Kidney tubule cell (primary cell): Measurements from ENCODE around the gene PSMB4.
"Not testable (repeated sequence)": the region's sequence is repeated elsewhere in the genome, so short reads cannot be mapped to it uniquely, and the experiment has no call there.

Experiments used
- DNase-seq: peaks from one replicate; pipeline ENCODE4 v3.0.0-alpha.2; 2018; ENCODE audit warnings: low spot score

The PSMB4 gene

DNA sequence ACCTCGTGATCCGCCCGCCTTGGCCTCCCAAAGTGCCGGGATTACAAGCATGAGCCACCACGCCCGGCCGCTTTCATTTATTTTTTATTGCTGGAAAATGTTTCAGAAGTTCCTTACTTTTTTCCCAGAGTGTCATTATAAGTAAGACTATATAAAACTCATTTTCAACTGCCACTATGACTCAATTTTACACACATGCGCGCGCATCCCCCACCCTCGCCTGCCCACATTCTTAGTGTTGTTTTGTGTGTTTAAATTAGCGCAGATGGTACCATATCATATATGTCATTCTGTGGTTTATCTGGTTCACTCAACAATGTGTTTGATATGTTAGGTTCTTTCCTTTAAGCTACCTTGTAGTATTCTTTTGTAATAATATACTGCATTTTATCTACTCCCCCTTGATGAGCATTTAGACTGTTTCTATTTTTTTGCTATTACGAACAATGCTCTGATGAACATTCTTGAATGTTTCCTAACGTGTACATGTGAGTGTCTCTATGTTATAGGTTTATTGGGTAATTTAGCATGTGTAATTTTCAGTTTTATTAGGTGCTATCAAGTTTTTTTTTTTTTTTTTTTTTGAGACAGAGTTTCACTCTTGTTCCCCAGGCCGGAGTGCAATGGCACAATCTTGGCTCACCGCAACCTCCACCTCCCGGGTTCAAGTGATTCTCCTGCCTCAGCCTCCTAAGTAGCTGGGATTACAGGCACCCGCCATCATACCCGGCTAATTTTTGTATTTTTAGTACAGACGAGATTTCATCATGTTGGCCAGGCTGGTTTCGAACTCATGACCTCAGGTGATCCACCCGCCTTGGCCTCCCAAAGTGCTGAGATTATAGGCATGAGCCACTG is 8.9 kb upstream of the PSMB4 start:
- DNase-seq: not testable (repeated sequence)

DNA sequence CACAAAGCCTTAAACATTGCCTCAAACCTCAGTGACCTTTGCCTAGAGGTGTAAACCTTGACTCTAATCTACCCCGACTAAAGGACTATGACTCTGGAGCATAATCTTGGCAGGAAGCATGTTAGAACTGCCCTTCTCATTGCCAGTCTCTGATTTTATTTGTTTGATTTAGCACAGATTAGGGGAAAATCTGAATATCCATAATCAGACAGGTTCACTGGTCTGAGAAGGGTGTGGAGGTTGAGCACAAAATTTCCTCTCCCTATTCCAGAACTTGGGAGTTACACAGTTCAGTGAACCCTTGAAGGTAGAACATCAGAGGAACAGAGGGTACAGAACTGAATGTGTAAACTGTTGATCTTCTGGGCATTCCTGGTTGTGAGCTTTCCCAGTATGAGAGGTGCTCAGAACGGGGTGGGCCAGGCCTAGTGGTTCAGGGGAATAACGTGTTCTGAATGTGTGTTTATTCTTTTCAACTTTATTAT is 8.3 kb upstream of the PSMB4 start:
- no peak for DNase-seq

DNA sequence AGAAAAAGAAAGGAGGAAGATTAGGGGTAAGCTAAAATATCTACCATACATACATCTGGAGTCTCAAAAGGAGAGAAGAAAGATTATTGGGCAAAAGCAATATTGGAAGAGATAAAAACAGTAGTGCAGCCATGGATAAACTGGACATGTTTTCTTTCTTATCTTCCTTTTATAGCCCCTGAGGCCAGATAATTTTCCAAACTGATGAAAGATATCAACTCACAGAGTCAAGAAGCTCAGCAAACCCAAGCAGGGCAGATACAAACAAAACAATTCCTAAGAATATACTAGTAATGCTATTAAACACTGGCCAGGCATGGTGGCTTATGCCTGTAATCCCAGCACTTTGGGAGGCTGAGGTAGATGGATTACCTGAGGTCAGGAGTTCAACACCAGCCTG is 5.8 kb upstream of the PSMB4 start:
- no peak for DNase-seq

DNA sequence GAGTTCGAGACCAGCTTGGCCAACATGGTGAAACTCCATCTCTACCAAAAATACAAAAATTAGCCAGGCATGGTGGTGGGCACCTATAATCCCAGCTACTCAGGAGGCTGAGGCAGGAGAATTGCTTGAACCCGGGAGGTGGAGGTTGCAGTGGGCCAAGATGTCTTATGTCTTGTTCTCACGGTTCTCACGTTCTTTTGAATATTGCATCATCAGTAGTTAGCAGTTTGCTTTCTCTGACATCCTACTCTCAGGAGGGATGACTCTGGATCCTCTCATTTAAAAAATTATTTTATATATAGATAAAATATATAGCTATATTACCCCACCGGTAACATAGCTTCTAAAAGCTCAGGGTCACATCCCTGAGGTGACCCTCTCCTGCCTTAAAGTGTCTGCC is 3.1 kb upstream of the PSMB4 start:
- not testable (repeated sequence) for DNase-seq

DNA sequence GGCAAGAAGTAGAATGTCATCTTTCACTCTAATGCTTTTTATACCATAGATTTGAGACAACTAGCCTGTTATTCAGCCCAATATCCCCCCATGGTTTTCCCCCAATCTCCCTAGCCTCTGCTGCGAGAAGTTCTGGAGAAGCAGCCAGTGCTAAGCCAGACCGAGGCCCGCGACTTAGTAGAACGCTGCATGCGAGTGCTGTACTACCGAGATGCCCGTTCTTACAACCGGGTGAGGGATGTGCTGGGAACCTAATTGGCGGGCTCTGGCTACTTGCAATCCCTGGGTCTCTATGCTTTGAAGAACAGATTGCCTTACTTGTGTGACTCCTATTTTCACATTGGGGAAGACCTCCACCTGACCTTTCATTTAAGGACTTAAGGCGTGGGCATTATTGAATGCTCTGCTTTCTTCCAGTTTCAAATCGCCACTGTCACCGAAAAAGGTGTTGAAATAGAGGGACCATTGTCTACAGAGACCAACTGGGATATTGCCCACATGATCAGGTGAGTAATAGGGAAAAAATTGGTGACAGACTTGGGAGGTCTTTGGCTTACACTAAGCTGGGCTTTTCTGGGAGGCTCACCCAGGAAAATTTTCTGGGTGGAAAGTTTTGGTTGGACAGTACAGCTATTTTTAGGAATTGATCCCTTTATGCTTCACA is 1.9 kb downstream of the PSMB4 start:
- DNase-seq: peak; percentile 41

DNA sequence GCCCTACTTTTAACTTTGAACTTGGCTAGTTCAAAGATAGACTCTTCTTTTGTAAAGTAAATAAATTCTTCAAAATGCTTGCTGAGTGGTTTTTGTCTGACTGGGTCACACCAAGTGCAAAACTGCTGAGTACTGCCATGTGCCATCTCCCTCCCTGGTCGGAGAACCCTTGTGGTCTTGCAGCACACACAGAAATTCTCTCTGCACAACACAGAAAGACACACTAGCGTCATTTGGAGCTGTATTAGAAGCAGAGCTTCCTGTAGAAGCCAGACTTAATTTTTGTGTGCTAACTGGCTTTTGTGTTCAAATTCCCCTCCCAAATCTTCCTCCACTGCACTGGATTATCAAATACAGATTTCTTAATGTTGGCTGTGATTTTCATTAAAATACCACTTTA is 2.5 kb downstream of the PSMB4 start:
- DNase-seq: no peak

DNA sequence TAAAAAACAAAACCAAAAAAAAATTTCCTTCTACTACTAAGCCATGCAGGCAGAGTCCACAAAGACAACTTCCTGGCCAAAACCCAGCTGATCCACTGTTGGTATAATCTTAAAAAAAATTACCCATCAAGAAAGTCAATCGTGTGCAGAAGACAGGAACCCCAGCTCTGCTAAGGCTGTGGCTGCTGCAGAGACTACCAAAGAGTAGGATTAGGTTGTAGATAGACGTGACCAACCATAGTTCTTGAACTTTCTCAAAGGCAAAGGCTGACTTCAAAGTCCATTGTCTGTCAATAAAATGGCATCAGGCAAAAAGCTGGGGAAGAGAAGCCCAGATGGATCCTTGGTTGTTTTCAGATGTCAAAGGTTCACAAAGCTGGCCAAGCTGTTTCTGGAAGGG is 3.4 kb downstream of the PSMB4 start:
- no peak for DNase-seq

DNA sequence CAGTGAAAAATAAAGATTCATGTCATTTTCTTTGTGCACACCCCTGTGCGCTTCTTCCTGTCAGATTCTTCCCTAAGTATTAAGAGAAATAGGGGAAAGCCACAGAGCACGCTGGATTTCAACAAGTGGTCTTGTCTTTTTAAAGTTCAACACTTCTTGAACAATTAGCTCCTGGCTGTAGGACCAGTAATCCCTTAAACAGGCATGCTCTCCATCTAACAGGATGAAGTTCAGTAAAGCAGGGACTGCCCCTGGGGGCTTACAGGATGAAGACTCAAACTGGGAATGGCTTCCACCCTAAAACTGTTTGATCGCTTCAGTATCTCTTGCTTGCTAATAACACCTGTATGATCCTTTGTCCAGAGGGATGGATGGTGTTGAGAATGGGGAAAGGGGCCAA is 4.2 kb downstream of the PSMB4 start:
- DNase-seq: no peak

DNA sequence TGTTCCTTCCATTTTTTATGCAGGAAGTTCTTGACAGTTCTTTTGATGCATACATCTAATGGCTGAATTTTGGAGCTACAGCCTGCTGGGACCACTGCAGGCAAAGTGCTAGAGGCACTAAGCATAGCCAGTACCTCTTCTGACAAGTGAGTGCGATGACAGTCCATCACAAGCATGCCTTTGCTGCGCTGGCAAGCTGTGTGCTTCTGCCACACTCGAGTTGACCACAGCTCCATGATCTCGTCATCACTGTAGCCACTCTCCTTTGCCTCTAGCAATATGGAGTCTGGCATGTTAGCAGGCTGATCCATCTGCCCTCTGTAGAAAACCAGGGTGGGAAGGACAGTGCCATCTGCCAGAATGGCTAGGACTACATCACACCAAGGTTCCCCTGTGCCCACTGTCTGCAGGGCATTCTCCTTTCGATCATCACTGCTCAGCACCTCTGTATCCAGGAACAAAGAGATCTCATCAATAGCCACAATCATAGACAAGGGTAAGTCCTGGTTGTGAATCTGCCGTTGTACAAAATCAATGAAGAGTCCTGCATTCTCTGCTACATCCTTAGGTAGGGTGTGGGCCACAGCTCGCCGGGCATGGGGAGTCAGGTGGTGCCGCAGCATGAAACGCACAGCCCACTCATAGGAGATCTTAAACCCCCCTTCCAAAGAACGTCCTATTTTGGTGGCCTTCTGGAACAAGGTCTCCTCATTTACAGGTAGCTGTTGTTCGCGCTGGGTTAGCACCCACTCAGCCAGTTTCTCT is 6.0 kb downstream of the PSMB4 start:
- DNase-seq: no peak

DNA sequence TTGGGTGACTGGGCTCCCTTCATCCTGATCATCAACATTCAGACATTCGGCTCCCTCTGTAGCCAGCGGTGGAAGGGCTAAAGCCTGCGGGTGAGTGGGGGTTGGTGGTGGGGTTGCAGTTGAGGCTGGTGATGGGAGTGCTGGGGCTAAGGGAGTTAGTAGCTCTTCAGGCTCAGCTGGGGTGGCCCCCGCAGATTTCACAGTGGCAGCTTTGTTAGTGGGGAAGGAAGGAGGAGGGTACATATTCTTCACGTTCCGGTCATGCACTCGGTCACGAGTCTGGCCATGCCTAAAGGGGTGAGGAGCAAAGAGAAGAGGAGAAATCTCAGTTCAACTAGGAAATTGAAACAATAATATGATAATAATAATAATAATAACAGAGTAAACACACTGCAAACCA is 6.8 kb downstream of the PSMB4 start:
- no peak for DNase-seq

DNA sequence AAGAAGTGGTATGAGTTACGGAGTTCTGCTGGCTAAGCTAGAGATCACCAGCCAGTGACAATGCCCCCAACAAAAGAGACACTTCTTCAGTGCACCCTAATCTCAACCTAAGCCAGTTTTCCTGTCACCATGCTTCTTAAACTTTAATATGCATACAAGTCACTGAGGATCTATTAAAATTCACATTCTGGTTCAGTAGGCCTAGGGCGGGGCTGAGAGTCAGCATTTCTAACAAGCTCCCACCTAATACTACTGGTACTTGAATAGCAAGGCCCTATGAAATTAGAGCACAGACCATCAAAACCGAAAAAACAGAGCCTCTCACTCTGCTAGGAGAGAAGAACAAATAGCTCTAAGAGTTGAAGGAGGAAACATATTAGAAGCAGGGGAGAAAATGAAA is 7.9 kb downstream of the PSMB4 start:
- DNase-seq: no peak

DNA sequence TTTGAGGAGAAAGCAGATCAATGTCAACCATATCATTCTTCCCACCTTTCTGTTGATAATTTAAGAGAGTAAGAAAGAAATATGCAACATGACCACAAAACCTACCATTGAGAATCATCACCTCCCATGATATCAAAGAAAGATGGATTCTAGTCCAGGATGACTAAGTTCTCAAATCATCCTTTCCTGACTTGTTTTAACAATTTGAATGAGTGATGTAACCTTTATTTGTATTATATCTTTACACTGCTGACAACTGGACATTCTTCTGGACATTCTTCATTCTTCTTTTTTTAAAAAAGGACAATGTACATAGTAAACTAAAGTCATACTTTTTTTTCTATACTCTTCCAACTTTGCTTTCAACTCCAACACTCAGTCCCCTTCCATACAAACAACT is 9.5 kb downstream of the PSMB4 start:
- DNase-seq: no peak

DNA sequence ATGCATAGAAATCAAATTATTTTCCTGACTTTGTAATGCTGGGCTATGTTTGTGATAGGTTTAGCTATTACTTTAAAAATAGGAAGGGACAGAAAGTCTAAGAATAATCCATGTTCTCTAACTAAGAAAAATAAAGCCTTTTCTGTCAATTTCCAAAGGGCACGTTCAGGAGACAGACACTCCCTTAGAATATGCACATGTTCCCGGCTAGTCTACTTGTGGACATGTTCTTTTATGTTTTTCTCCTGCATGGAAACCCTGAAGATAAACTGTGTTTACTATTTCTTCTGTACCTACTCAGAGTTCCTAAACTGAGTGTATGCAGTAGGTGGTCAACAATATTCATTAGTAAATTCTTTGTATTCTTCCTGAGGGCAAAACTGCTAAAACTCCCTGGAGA is 12.5 kb downstream of the PSMB4 start:
- no peak for DNase-seq

DNA sequence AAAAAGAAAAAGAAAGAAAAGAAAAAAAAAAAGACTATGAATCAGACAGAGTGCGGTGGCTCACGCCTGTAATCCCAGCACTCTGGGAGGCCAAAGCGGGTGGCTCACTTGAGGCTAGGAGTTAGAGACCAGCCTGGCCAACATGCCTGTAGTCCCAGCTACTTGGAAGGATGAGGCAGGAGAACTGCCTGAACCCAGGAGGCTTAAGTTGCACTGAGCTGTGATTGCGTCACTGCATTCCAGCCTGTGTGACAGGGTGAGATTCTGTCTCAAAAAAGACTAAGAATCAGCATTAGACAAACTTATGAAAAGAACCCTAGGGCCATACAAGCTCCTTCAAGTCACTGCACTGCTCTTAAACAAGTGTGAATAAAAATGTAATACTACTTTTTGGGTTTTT is 16.9 kb downstream of the PSMB4 start:
- DNase-seq: peak; percentile 7

DNA sequence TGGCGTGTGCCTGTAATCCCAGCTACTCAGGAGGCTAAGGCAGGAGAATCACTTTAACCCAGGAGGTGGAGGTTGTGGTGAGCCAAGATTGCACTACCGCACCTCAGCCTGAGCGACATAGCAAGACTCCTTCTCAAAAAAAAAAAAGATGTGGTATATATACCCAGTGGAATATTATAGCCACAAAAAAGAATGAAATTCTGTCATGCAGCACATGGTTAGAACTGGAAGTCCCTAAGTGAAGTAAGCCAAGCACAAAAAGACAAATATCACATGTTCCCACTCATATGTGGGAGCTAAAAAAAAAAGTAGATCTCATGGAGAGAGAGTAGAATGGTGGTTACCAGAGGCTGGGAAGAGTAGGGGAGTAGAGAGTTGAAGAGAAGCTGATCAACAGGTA is 18.7 kb downstream of the PSMB4 start:
- DNase-seq: no peak

DNA sequence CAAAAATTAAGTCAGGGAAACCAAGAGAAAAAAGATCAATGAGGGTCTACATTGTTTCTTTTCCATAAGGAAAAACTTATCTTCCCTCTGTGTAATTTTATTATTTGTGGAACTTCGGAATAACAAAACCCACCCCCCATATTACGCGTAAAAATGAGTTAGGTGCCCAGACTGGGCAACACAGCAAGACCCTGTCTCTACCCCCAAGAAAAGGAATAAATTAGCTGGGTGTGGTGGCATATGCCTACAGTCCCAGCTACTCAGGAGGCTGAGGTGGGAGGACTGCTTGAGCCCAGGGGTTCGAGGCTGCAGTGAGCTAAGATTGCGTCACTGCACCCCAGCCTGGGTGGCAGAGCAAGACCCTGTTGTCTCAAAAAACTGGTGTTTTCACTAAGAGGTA is 20.4 kb downstream of the PSMB4 start:
- DNase-seq: no peak

DNA sequence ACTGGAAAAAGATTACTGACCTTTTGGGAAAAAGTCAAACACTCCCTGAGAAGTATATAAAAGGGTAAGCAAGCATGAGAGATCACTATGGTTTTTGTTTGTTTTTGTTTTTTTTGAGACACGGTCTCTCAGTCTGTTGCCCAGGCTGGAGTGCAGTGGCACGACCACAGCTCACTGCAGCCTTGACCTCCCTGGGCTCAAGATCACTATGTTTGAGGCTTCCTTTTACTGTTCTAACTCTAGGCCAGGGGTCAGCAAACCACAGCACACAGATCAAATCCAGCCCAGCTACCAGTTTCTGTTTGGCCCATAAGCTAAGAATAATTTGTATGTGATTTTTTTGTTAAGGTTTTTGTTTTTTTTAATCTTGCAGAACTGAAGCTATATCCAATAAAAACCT is 25.7 kb downstream of the PSMB4 start:
- DNase-seq: no peak

DNA sequence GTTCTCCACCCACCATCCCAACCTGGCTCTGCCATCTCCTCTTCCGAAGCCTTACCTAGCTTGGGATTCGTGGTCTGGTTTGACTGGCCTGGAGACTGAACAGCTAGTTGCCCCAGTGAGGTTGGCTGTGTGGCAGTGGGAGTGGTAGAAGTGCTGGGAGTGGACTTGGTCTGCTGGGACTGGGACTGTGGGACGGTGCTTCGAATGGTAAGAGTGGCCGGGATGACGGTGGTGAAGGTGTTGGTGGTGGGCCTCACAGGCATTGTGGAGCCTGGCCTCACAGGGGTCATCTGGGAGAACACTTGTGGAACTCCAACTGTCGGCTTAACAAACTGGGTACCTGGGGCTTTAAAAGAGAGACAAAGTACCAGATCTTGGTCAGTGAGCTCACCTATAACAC is 28.7 kb downstream of the PSMB4 start:
- DNase-seq: no peak

DNA sequence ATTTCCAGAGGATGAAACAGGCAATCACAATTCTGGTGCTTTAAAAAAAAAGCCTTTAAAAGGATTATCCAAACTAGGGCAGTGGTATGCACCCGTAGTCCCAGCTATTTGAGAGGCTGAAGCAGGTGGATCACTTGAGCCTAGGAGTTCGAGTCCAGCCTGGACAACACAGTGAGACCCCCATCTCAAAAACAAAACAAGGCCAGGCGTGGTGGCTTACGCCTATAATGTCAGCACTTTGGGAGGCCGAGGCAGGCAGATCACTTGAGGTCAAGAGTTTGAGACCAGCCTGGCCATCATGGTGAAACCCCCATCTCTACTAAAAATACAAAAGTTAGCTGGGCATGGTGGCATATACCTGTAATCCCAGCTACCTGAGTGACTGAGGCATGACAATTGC is 34.5 kb downstream of the PSMB4 start:
- not testable (repeated sequence) for DNase-seq

DNA sequence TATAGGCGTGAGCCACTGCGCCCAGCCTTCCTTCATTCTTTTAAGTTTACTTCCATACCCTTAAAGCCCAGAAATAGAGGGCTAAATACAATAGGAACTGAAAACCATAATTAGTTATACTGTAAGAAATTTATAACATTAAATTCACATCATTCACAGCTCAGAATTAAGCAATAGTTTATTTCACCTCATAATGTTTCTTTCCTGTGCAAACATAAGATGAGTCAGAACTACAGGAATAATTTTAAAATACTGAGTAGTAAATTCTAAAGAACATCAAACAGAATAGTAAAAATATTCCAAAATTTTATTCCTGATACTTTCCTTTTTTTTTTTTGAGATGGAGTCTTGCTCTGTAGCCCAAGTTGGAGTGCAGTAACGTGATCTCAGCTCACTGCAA is 35.8 kb downstream of the PSMB4 start:
- DNase-seq: no peak

DNA sequence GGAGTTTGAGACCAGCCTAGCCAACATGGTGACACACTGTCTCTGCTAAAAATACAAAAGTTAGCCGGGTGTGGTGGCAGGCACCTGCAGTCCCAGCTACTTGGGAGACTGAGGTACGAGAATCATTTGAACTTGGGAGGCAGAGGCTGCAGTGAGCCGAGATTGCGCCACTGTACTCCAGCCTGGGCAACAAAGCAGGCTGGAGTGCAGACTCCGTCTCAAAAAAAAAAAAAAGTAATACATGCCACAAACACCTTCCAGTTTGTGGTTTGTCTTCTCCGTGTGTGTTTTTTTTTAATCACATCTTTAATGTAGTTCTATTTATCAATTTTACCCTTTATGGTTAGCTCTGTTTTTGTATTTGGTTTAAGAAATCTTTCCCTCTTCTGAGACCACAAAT is 37.6 kb downstream of the PSMB4 start:
- DNase-seq: no peak

DNA sequence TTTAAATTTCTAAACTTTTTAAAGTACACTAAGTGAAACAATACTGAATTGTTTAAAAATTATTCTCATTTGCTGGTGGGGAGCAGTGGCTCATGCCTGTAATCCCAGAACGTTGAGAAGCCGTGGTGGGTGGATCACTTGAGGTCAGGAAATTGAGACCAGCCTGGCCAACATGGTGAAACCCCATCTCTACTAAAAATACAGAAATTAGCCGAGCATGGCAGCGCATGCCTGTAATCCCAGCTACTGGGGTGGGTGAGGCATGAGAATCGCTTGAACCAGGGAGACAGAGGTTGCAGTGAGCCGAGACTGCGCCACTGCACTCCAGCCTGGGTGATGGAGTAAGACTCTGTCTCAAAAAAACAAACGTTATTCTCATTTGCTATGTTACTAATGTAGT is 38.0 kb downstream of the PSMB4 start:
- DNase-seq: not testable (repeated sequence)
